Chondrocyte (in vitro differentiated cells): ENCODE measurements around the gene LARGE1. TPM values are rescaled to one million over a fixed set of nuclear protein-coding genes. Genes with fewer than 3 reads are reported as not detected.

Experiments
- DNase-seq: peaks from one replicate; pipeline ENCODE4 v3.0.0; 2021; ENCODE audit warnings: mixed read lengths, low spot score
- H3K27ac Mint-ChIP-seq: one replicate; pipeline ENCODE4 v1.8.0; 2021; ENCODE audit warnings: mild to moderate bottlenecking, moderate library complexity, mixed read lengths; ENCODE audit not compliant: unreplicated experiment
- H3K27me3 Mint-ChIP-seq: 2 replicates; pipeline ENCODE4 v1.8.0; 2021; ENCODE audit warnings: low read depth, mixed read lengths
- H3K36me3 Mint-ChIP-seq: 2 replicates; pipeline ENCODE4 v1.8.0; 2021; ENCODE audit warnings: low read depth, mixed read lengths
- H3K4me1 Mint-ChIP-seq: 2 replicates; pipeline ENCODE4 v1.8.0; 2021; ENCODE audit warnings: low read depth, mild to moderate bottlenecking, mixed read lengths
- H3K4me3 Mint-ChIP-seq: one replicate; pipeline ENCODE4 v1.8.0; 2021; ENCODE audit warnings: mild to moderate bottlenecking, moderate library complexity, mixed read lengths; ENCODE audit not compliant: unreplicated experiment
- H3K9me3 Mint-ChIP-seq: 2 replicates; pipeline ENCODE4 v1.8.0; 2021; ENCODE audit warnings: low read depth, mixed read lengths
- CTCF ChIP-seq: fragments of 200-600 bp; sonication (generic); IDR thresholded peaks from 2 replicates; pipeline ENCODE4 v1.5.0; 2021; ENCODE audit warnings: antibody characterized with exemption, mild to moderate bottlenecking, moderate library complexity
- total RNA-seq: library from RNA; stranded (reverse); gene quantifications from 3 replicates; pipeline ENCODE4 v1.2.1, GENCODE V29; 2021

LARGE1 gene
- total RNA-seq, 1 donor from 2014 or later, result 21.3 TPM

- Mint-ChIP-seq H3K27me3 (no peaks in the 10 kb centered on the region), H3K27ac (no peak overlapping the region), H3K4me1 (peaks cover 5% of the 10 kb centered on the region), H3K9me3 (peaks cover 15% of the 10 kb centered on the region), H3K4me3 (no peak overlapping the region), H3K36me3 (peaks cover 4% of the 10 kb centered on the region)
- TF ChIP-seq CTCF, result no peak
- no peak for DNase-seq
Observed at GRCh38 chr22:33715237-33715985, 204.9 kb downstream of the LARGE1 start.

- TF ChIP-seq CTCF, result no peak
- Mint-ChIP-seq H3K9me3 (peaks cover 12% of the 10 kb centered on the region), H3K4me3 (no peak overlapping the region), H3K27me3 (no peaks in the 10 kb centered on the region), H3K4me1 (peaks cover 12% of the 10 kb centered on the region), H3K36me3 (peaks cover 4% of the 10 kb centered on the region), H3K27ac (no peak overlapping the region)
- DNase-seq, result no peak
Observed at GRCh38 chr22:33710326-33710725, 209.9 kb downstream of the LARGE1 start.

- H3K27ac Mint-ChIP-seq, result no peak overlapping the region
- H3K36me3 Mint-ChIP-seq, result peaks cover 9% of the 10 kb centered on the region
- no peak for TF ChIP-seq CTCF
- no peak for DNase-seq
- no peak overlapping the region for H3K4me3 Mint-ChIP-seq
- H3K27me3 Mint-ChIP-seq, result no peaks in the 10 kb centered on the region
- peaks cover 17% of the 10 kb centered on the region for H3K9me3 Mint-ChIP-seq
- peaks cover 12% of the 10 kb centered on the region for H3K4me1 Mint-ChIP-seq
Observed at GRCh38 chr22:33707581-33707980, 212.7 kb downstream of the LARGE1 start.

GRCh38 chr22:33706100-33706499 is 214.2 kb downstream of the LARGE1 start:
- H3K9me3 Mint-ChIP-seq, result peaks cover 18% of the 10 kb centered on the region
- DNase-seq, result no peak
- no peak overlapping the region for H3K27ac Mint-ChIP-seq

GRCh38 chr22:33699176-33699575 is 221.1 kb downstream of the LARGE1 start:
- no peak overlapping the region for H3K4me3 Mint-ChIP-seq
- DNase-seq, result no peak
- H3K27me3 Mint-ChIP-seq, result no peaks in the 10 kb centered on the region
- H3K27ac Mint-ChIP-seq, result no peak overlapping the region
- TF ChIP-seq CTCF, result no peak
- H3K4me1 Mint-ChIP-seq, result peaks cover 14% of the 10 kb centered on the region
- peaks cover 13% of the 10 kb centered on the region for H3K9me3 Mint-ChIP-seq
- H3K36me3 Mint-ChIP-seq, result peaks cover 10% of the 10 kb centered on the region

More at GRCh38 chr22:33706100-33706499, 214.2 kb downstream of the LARGE1 start:
- Mint-ChIP-seq H3K36me3 (peaks cover 9% of the 10 kb centered on the region), H3K27me3 (no peaks in the 10 kb centered on the region), H3K4me3 (no peak overlapping the region), H3K4me1 (peaks cover 12% of the 10 kb centered on the region)
- TF ChIP-seq CTCF, result no peak
